Activated B cell treated with CpG ODN at 0.5 μM for 24 hours (primary cell): ENCODE data around the gene GH1. TPM values are rescaled to one million over a fixed set of nuclear protein-coding genes. Genes with fewer than 3 reads are reported as not detected.

Experiments
- ATAC-seq: fragments of 200-7000 bp; cut with Tn5 transposase; one replicate; pipeline ENCODE4 v1.10.0; 2021; ENCODE audit warnings: low read depth, mild to moderate bottlenecking, moderate library complexity
- CTCF ChIA-PET: fragments of 350-600 bp; sonication (Branson Sonifier 250); formaldehyde crosslinking; loops from one replicate; lab custom pipeline; 2021; ENCODE audit warnings: antibody characterized with exemption; lab: Charles Lee
- POLR2A ChIA-PET: fragments of 350-600 bp; sonication (Branson Sonifier 250); formaldehyde crosslinking; loops from one replicate; lab custom pipeline; 2021; ENCODE audit warnings: antibody characterized with exemption; lab: Charles Lee
- DNase-seq: peaks from one replicate; pipeline ENCODE4 v3.0.0; 2022
- H3K27ac Mint-ChIP-seq: one replicate; pipeline ENCODE4 v1.8.0; 2020; ENCODE audit warnings: mixed read lengths
- H3K27me3 Mint-ChIP-seq: one replicate; pipeline ENCODE4 v1.8.0; 2021; ENCODE audit warnings: mixed read lengths
- H3K36me3 Mint-ChIP-seq: one replicate; pipeline ENCODE4 v1.8.0; 2021; ENCODE audit warnings: low read depth, mixed read lengths
- H3K4me1 Mint-ChIP-seq: one replicate; pipeline ENCODE4 v1.8.0; 2021; ENCODE audit warnings: mixed read lengths
- H3K4me3 Mint-ChIP-seq: one replicate; pipeline ENCODE4 v1.8.0; 2020; ENCODE audit warnings: mild to moderate bottlenecking, mixed read lengths
- H3K9me3 Mint-ChIP-seq: one replicate; pipeline ENCODE4 v1.8.0; 2020; ENCODE audit warnings: mixed read lengths
- intact Hi-C: fragments of 100-400 bp; cut with micrococcal nuclease; formaldehyde crosslinking; loops from one replicate; pipeline ENCODE4 v1.15.1; 2024
- total RNA-seq: library from RNA; stranded (reverse); gene quantifications from 2 replicates; pipeline ENCODE4 v1.2.3, GENCODE V29; 2022
- TF ChIP-seq, protein P1 (sequence below): fragments of 200-600 bp; IDR thresholded peaks from one replicate; pipeline ENCODE4 v1.8.0; 2022; ENCODE audit warnings: antibody characterized with exemption, mild to moderate bottlenecking

Gene GH1
- total RNA-seq, 1 donor from 2014 or later = not detected

DNA sequence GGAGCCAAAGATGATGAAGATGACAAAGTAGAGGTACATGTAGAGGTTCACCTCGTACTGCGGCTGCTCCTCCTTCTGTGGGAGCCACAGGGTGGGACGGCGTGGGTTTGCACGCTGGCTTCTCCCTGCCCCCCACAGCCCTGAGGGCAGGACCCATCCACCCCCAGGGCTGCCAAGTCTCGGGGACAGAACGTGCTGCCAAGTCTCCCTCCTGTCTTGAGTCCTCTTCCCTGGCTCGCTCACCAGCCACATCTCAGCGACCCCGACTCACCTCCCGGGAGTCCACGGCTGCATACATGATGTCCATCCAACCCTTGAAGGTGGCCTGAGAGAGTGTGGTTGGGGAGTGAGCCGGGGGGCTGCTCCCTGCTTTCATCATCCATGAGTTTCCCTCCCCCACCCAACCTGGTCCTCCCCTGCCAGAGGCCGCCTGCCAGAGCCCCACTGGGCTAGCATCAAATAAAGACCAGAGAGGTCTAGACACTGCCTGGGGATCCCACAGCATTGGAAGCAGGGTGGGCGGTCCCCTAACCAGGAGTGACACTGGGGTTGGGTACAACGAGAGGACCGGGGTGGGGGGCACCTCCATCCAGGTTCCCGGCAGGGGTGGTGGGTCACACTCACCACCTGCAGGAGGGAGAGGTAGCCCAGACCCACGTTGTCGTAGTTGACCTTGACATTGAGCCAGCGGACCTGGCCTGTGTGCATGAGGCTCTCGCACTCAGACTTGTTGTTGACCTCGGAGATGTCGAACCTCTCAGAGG, 26.3 kb upstream of the GH1 start:
- Mint-ChIP-seq H3K27me3 (no peaks in the 10 kb centered on the region), H3K4me1 (peaks cover 49% of the 10 kb centered on the region), H3K4me3 (peak overlapping the region; percentile 74), H3K27ac (peak overlapping the region; percentile 91), H3K36me3 (no peaks in the 10 kb centered on the region), H3K9me3 (no peaks in the 10 kb centered on the region)
- DNase-seq = no peak
- intact Hi-C loops = no loop called here
- POLR2A ChIA-PET = interaction anchor here (1.3 to 3.1 kb wide), 7 partner anchors 8 to 80 kb away, joined by 4 to 837 read pairs (median 29); partner anchors contain the start of genes CD79B, CSHL1, GH1 and ICAM2
- CTCF ChIA-PET = interaction anchor here (1.0 to 3.1 kb wide), 11 partner anchors 9 to 81 kb away, joined by 4 to 321 read pairs (median 26); partner anchors contain the start of genes CD79B, CSHL1, GH1 and ICAM2
- ATAC-seq = no peak
- TF ChIP-seq, protein P1, sequence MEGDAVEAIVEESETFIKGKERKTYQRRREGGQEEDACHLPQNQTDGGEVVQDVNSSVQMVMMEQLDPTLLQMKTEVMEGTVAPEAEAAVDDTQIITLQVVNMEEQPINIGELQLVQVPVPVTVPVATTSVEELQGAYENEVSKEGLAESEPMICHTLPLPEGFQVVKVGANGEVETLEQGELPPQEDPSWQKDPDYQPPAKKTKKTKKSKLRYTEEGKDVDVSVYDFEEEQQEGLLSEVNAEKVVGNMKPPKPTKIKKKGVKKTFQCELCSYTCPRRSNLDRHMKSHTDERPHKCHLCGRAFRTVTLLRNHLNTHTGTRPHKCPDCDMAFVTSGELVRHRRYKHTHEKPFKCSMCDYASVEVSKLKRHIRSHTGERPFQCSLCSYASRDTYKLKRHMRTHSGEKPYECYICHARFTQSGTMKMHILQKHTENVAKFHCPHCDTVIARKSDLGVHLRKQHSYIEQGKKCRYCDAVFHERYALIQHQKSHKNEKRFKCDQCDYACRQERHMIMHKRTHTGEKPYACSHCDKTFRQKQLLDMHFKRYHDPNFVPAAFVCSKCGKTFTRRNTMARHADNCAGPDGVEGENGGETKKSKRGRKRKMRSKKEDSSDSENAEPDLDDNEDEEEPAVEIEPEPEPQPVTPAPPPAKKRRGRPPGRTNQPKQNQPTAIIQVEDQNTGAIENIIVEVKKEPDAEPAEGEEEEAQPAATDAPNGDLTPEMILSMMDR = no peak

DNA sequence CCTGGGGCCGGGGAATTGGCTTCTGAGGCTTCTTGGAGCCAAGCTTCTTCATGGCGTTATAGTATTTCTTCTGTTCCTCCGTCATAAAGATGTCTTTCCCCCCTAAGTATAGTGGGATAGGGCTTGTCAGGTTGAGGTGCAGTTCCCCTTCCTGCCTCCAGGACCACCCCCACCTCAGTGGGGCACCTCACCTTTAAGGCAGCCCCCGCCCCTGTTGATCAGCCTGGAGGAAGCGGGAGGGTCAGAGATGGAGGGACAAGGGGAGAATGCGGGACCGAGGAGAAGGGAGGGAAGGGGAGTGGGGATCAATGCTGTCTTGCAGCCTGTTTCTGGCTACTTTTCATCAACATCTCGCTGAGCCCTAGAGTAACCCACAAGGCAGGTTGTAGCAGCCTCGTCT, 25.1 kb upstream of the GH1 start:
- TF ChIP-seq, protein P1 = no peak
- intact Hi-C loops = no loop called here
- Mint-ChIP-seq H3K4me1 (peaks cover 58% of the 10 kb centered on the region), H3K36me3 (no peaks in the 10 kb centered on the region), H3K9me3 (no peaks in the 10 kb centered on the region), H3K4me3 (no peak overlapping the region), H3K27me3 (no peaks in the 10 kb centered on the region), H3K27ac (no peak overlapping the region)
- DNase-seq (no peak), ATAC-seq (no peak)
- ChIA-PET CTCF (interaction anchor here (1.0 to 1.7 kb wide), 2 partner anchors 11 to 24 kb away, joined by 5 read pairs; no protein-coding TSS in a partner anchor), POLR2A (interaction anchor here (1.0 to 4.2 kb wide), 5 partner anchors 8 to 82 kb away, joined by 3 to 28 read pairs (median 4); partner anchors contain the start of gene CD79B)

DNA sequence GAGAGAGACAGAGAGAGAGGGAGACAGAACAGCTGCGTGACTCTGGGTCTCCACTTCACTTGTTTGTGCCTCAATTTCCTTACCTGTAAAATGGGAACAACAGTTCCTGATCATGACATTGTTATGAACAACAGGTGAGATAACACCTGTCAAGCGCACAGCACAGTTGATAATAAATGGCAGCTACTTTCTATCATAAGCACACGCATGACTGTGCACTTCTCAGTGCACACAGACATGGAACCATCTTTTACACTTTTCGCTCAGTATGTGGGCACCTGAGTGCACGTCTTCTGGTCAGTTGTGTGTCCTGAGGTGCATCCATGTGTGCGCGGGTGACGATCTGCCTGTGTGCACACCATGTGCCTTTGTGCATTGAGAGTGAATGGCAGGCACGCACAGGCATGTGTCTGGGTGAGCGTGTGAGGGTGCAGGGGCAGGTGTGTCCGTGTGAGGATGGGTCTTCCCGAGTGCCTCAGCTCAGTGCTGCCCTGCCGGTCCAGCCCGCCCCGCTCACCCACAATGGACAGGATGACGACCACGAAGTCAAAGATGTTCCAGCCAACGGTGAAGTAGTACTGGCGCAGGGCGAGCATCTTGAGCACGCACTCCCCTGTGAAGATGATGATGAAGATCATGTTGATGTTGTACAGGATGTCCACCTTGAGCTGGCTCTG, 23.8 kb upstream of the GH1 start:
- peak overlapping the region; percentile 46 for H3K27ac Mint-ChIP-seq
- H3K9me3 Mint-ChIP-seq = no peaks in the 10 kb centered on the region
- DNase-seq (no peak), ATAC-seq (no peak)
- TF ChIP-seq, protein P1 = no peak
- intact Hi-C loops = no loop called here
- H3K36me3 Mint-ChIP-seq = no peaks in the 10 kb centered on the region
- POLR2A ChIA-PET = interaction anchor here (0.5 to 4.2 kb wide), 5 partner anchors 11 to 461 kb away, joined by 3 to 28 read pairs (median 4); partner anchors contain the start of gene CD79B
- H3K4me3 Mint-ChIP-seq = no peak overlapping the region
- peaks cover 68% of the 10 kb centered on the region for H3K4me1 Mint-ChIP-seq
- CTCF ChIA-PET = interaction anchor here (0.9 to 1.7 kb wide), 2 partner anchors 9 to 10 kb away, joined by 3 to 5 read pairs; no protein-coding TSS in a partner anchor
- H3K27me3 Mint-ChIP-seq = no peaks in the 10 kb centered on the region

DNA sequence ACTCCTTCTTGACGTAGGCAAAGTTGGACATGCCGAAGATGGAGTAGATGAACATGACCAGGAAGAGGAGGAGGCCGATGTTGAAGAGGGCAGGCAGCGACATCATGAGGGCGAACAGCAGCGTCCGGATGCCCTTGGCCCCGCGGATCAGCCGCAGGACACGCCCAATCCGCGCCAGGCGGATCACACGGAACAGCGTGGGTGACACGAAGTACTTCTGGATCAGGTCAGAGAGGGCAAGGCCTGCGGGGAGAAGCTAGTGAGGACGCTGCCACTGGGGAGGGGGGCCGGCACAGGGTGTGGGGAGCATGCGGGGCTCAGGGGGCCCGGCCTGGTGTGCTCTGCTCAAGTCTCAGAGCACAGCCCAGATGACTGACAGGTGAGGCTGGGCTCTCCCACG, 23.1 kb upstream of the GH1 start:
- Mint-ChIP-seq H3K27me3 (no peaks in the 10 kb centered on the region), H3K4me1 (peaks cover 70% of the 10 kb centered on the region), H3K36me3 (no peaks in the 10 kb centered on the region), H3K9me3 (no peaks in the 10 kb centered on the region), H3K4me3 (no peak overlapping the region), H3K27ac (peak overlapping the region; percentile 30)
- no peak for DNase-seq
- intact Hi-C loops = no loop called here
- TF ChIP-seq, protein P1 = no peak
- ChIA-PET POLR2A (interaction anchor here (1.0 to 4.2 kb wide), 3 partner anchors 10 to 22 kb away, joined by 3 to 28 read pairs (median 7); partner anchors contain the start of gene CD79B), CTCF (no interaction called here)
- no peak for ATAC-seq
